Smooth muscle cell (in vitro differentiated cells): Measurements from ENCODE around the gene HOOK1. TPM values are rescaled to one million over a fixed set of nuclear protein-coding genes. Genes with fewer than 3 reads are reported as not detected.

ENCODE experiments used
- DNase-seq: peaks from one replicate; lab custom pipeline; 2025; ENCODE audit not compliant: unreplicated experiment; lab: John Stamatoyannopoulos, UW
- H2AFZ ChIP-seq: fragments of 200-600 bp; sonication (generic); 2 replicates; pipeline ENCODE4 v1.6.0; 2016; ENCODE audit warnings: antibody characterized with exemption, low read depth, mild to moderate bottlenecking
- H3F3A ChIP-seq: fragments of 200-600 bp; sonication (generic); 2 replicates; pipeline ENCODE4 v1.6.0; 2017; ENCODE audit warnings: antibody characterized with exemption, low read depth
- H3K27ac ChIP-seq: fragments of 200-600 bp; sonication (generic); 2 replicates; pipeline ENCODE4 v1.5.1; 2016; ENCODE audit warnings: low read depth, mild to moderate bottlenecking
- H3K27me3 ChIP-seq: fragments of 200-600 bp; sonication (generic); 2 replicates; pipeline ENCODE4 v1.6.1; 2016; ENCODE audit warnings: low read depth, mild to moderate bottlenecking
- H3K36me3 ChIP-seq: fragments of 200-600 bp; sonication (generic); 2 replicates; pipeline ENCODE4 v1.5.1; 2016; ENCODE audit warnings: low read depth
- H3K4me1 ChIP-seq: fragments of 200-600 bp; sonication (generic); 2 replicates; pipeline ENCODE4 v1.5.1; 2016; ENCODE audit warnings: low read depth
- H3K4me2 ChIP-seq: fragments of 200-600 bp; sonication (generic); 2 replicates; pipeline ENCODE4 v1.6.0; 2016; ENCODE audit warnings: mild to moderate bottlenecking
- H3K4me3 ChIP-seq: fragments of 200-600 bp; sonication (generic); 2 replicates; pipeline ENCODE4 v1.5.1; 2016; ENCODE audit warnings: mild to moderate bottlenecking
- H3K79me2 ChIP-seq: fragments of 200-600 bp; sonication (generic); 2 replicates; pipeline ENCODE4 v1.6.0; 2016; ENCODE audit warnings: low read depth, mild to moderate bottlenecking
- H3K9ac ChIP-seq: fragments of 200-600 bp; sonication (generic); 2 replicates; pipeline ENCODE4 v1.6.0; 2016; ENCODE audit warnings: low read depth
- H3K9me3 ChIP-seq: fragments of 200-600 bp; sonication (generic); replicated peaks from 2 replicates; pipeline ENCODE4 v1.5.1; 2016; ENCODE audit warnings: low read depth
- H4K20me1 ChIP-seq: fragments of 200-600 bp; sonication (generic); 2 replicates; pipeline ENCODE4 v1.6.0; 2016; ENCODE audit warnings: low read depth
- polyA plus RNA-seq: library from polyadenylated mRNA; unstranded; fragments of >200 nt; fragmentation: Nextera tagmentation; extraction: Ambion mirVana; gene quantifications from 2 replicates; pipeline ENCODE4 v1.2.1, GENCODE V29; 2016
- total RNA-seq: library from RNA; depleted of rRNA; stranded (reverse); fragments of >200 nt; gene quantifications from 2 replicates; pipeline ENCODE4 v1.2.3, GENCODE V29; 2014
- TF ChIP-seq, protein P1 (sequence below): fragments of 200-600 bp; sonication (generic); IDR thresholded peaks from 2 replicates; pipeline ENCODE4 v1.5.1; 2017; ENCODE audit warnings: borderline replicate concordance, mild to moderate bottlenecking, antibody characterized with exemption; ENCODE audit not compliant: insufficient read depth, poor library complexity, severe bottlenecking

Gene HOOK1
- total and polyA plus RNA-seq, 2 experiments from 2014 or later: 0.80 to 5.2 TPM

DNA sequence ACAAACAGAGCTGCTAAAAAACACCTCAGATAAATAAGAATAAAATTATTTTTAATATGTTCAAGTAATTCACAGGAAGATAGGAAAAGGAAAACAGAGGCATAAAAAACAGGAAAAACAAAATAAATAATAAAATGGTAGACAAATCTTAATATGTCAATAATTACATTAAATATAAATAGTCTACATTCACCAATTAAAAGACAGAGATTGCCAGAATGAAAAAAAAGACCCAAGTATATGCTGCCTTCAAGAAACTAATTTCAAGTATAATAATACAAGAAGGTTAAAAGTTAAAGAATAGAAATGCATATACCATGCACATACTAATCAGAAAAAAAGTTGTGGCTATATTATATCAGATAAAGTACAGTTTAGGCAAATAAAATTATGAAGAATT is 109.9 kb downstream of the HOOK1 start:
- H3K9me3 ChIP-seq: peaks cover 5% of the 10 kb centered on the region
- peaks cover 22% of the 10 kb centered on the region for H3K27me3 ChIP-seq
- DNase-seq: no peak
- H3F3A ChIP-seq: no peaks in the 10 kb centered on the region
- H3K9ac ChIP-seq: no peak overlapping the region
- no peak overlapping the region for H3K4me3 ChIP-seq
- H3K4me1 ChIP-seq: peaks cover 10% of the 10 kb centered on the region
- H4K20me1 ChIP-seq: no peaks in the 10 kb centered on the region
- no peaks in the 10 kb centered on the region for H3K79me2 ChIP-seq
- H3K36me3 ChIP-seq: no peaks in the 10 kb centered on the region
- no peak overlapping the region for H2AFZ ChIP-seq
- TF ChIP-seq, protein P1, sequence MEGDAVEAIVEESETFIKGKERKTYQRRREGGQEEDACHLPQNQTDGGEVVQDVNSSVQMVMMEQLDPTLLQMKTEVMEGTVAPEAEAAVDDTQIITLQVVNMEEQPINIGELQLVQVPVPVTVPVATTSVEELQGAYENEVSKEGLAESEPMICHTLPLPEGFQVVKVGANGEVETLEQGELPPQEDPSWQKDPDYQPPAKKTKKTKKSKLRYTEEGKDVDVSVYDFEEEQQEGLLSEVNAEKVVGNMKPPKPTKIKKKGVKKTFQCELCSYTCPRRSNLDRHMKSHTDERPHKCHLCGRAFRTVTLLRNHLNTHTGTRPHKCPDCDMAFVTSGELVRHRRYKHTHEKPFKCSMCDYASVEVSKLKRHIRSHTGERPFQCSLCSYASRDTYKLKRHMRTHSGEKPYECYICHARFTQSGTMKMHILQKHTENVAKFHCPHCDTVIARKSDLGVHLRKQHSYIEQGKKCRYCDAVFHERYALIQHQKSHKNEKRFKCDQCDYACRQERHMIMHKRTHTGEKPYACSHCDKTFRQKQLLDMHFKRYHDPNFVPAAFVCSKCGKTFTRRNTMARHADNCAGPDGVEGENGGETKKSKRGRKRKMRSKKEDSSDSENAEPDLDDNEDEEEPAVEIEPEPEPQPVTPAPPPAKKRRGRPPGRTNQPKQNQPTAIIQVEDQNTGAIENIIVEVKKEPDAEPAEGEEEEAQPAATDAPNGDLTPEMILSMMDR: no peak
- no peak overlapping the region for H3K4me2 ChIP-seq
- H3K27ac ChIP-seq: no peak overlapping the region

Other genes starting within 250 kb of the HOOK1 start
- 2.2 and 2.5 TPM in 2 replicates for gene CYP2J2, start 111.8 kb downstream of the HOOK1 start, total RNA-seq
- 1.7 and 2.4 TPM in 2 replicates for gene CYP2J2, start 111.8 kb downstream of the HOOK1 start, polyA plus RNA-seq